T1000 (cell line): Measurements from ENCODE around the gene REEP5.

Source experiments
- DNase-seq: peaks from one replicate; lab custom pipeline; 2025; ENCODE audit warnings: mixed read lengths; lab: John Stamatoyannopoulos, UW

REEP5 gene

GRCh38 chr5:112844489-112844888, 77.5 kb downstream of the REEP5 start:
- DNase-seq: no peak

GRCh38 chr5:112833971-112834370, 88.1 kb downstream of the REEP5 start:
- no peak for DNase-seq

DNA sequence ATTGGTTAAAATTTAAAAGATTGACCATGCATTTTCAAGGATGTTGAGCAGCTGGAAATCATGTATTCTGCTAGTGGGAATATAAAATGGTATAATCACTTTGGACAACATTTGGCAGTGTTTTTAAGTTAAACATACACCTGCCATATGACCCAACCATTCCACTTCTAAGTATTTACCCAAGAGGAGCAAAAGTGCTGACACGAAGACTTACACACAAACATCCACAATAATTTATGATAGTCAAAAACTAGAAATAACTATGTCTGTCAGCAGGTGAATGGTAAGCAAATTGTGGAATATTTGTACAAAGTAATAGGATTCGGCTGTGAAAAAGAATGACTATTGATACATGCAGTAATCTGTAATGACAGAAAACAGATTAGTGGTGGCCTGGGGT, 91.6 kb downstream of the REEP5 start:
- no peak for DNase-seq
